ENCODE results near the gene MSI2. TPM values are rescaled to one million over a fixed set of nuclear protein-coding genes. Genes with fewer than 3 reads are reported as not detected.

Gene MSI2
- total RNA-seq, 2 experiments from 2014 or later, result 131 to 164 TPM

- no peaks in the 10 kb centered on the region for H3K9me2 ChIP-seq (ENCODE audit: insufficient read depth, low read length)
- H3K79me2 ChIP-seq (ENCODE audit: insufficient read depth, low read depth, low read length), result peaks cover 4% of the 10 kb centered on the region; the same call in 1 of the 2 replicates
- H3K27ac ChIP-seq (ENCODE audit: low read depth, low read length, poor library complexity, severe bottlenecking), result peak overlapping the region; percentile 82
These were observed 184.4 kb downstream of the MSI2 start for GRCh38 chr17:57440522-57441269.

GRCh38 chr17:57441270-57441600 lies 184.9 kb downstream of the MSI2 start:
- Histone ChIP-seq H3K4me1 (ENCODE audit: insufficient read depth, low read length, poor library complexity, severe bottlenecking) (peaks cover 66% of the 10 kb centered on the region), H3K4me2 (ENCODE audit: low read length) (peak overlapping the region; percentile 65), H3K4me3 (ENCODE audit: low read depth, low read length, poor library complexity, severe bottlenecking) (no peak overlapping the region), H3K79me2 (ENCODE audit: insufficient read depth, low read depth, low read length) (peaks cover 4% of the 10 kb centered on the region; the same call in 1 of the 2 replicates), H3K27ac (ENCODE audit: low read depth, low read length, poor library complexity, severe bottlenecking) (peak overlapping the region; percentile 82), H3K36me3 (ENCODE audit: insufficient read depth, low read length) (no peaks in the 10 kb centered on the region), H2AFZ (ENCODE audit: low read length) (peak overlapping the region; percentile 51; the same call in 1 of the 2 replicates), H3K9me3 (ENCODE audit: low read length) (no peaks in the 10 kb centered on the region), H3K9me2 (ENCODE audit: insufficient read depth, low read length) (no peaks in the 10 kb centered on the region), H4K20me1 (ENCODE audit: insufficient read depth, low read length) (no peaks in the 10 kb centered on the region)
- peak; percentile 59 for DNase-seq (ENCODE audit: low spot score)
- intact Hi-C loops (cut with micrococcal nuclease; ENCODE audit: unreplicated experiment), result loop anchor here (1.0 to 5.0 kb wide), 2 partner anchors 110 to 231 kb away; no protein-coding TSS in a partner anchor
- TF ChIP-seq EZH2phosphoT487 (IDR thresholded peaks at IDR 0.05; ENCODE audit: borderline replicate concordance, low read depth, low read length), result no peak
- no peak for TF ChIP-seq CTCF (conservative IDR thresholded peaks at IDR 0.05; ENCODE audit: low read length)
- ChIA-PET POLR2A (interaction anchor here (0.6 to 1.7 kb wide), 3 partner anchors 27 to 111 kb away, joined by 5 to 7 read pairs (median 5); no protein-coding TSS in a partner anchor), CTCF (ENCODE audit: unreplicated experiment) (interaction anchor here (0.6 to 2.9 kb wide), 3 partner anchors 59 to 198 kb away, joined by 3 to 15 read pairs (median 3); no protein-coding TSS in a partner anchor)
- no TSS peak for BruUV-seq (replicated peaks)

More at GRCh38 chr17:57440522-57441269, 184.4 kb downstream of the MSI2 start:
- Histone ChIP-seq H3K9me3 (ENCODE audit: low read length) (no peaks in the 10 kb centered on the region), H3K36me3 (ENCODE audit: insufficient read depth, low read length) (no peaks in the 10 kb centered on the region), H4K20me1 (ENCODE audit: insufficient read depth, low read length) (no peaks in the 10 kb centered on the region), H3K4me3 (ENCODE audit: low read depth, low read length, poor library complexity, severe bottlenecking) (no peak overlapping the region), H3K4me2 (ENCODE audit: low read length) (peak overlapping the region; percentile 65), H2AFZ (ENCODE audit: low read length) (peak overlapping the region; percentile 51; the same call in 1 of the 2 replicates), H3K4me1 (ENCODE audit: insufficient read depth, low read length, poor library complexity, severe bottlenecking) (peaks cover 61% of the 10 kb centered on the region)
- ChIA-PET POLR2A (interaction anchor here (0.6 to 1.7 kb wide), 9 partner anchors 25 to 390 kb away, joined by 3 to 9 read pairs (median 4); no protein-coding TSS in a partner anchor), CTCF (ENCODE audit: unreplicated experiment) (interaction anchor here (0.6 to 2.9 kb wide), 4 partner anchors 83 to 197 kb away, joined by 3 to 15 read pairs (median 6); no protein-coding TSS in a partner anchor)
- TF ChIP-seq CTCF (conservative IDR thresholded peaks at IDR 0.05; ENCODE audit: low read length) (peak; percentile 78), EZH2phosphoT487 (IDR thresholded peaks at IDR 0.05; ENCODE audit: borderline replicate concordance, low read depth, low read length) (no peak)
- intact Hi-C loops (cut with micrococcal nuclease; ENCODE audit: unreplicated experiment), result loop anchor here (1.0 to 5.0 kb wide), 3 partner anchors 111 to 232 kb away; no protein-coding TSS in a partner anchor
- peak; percentile 66 for DNase-seq (ENCODE audit: low spot score)
- BruUV-seq (replicated peaks), result no TSS peak
